Measurements from ENCODE around the gene VEGFC. TPM values are rescaled to one million over a fixed set of nuclear protein-coding genes. Genes with fewer than 3 reads are reported as not detected.

VEGFC gene
- total and polyA plus RNA-seq, 10 of the 15 experiments (the other 5 are each of a cell fraction or from before 2014, with no cell fraction given) = 0.03 to 0.04 TPM; not detected in 8

GRCh38 chr4:176818531-176818930 is 25.8 kb upstream of the VEGFC start (continued):
- TF ChIP-seq NFYA (IDR thresholded peaks at IDR 0.05; ENCODE audit: borderline replicate concordance, low read depth, low read length) (no peak), MEF2A (IDR thresholded peaks at IDR 0.05; ENCODE audit: insufficient read depth, low read depth, low read length) (no peak), SUZ12 (IDR thresholded peaks at IDR 0.05; ENCODE audit: unreplicated experiment) (no peak), ASH2L (IDR thresholded peaks at IDR 0.05; ENCODE audit: borderline replicate concordance, low read depth) (no peak), NR2F1 (conservative IDR thresholded peaks at IDR 0.05) (no peak), JUND (IDR thresholded peaks at IDR 0.05; ENCODE audit: low read depth, low read length) (no peak), HDAC2 (IDR thresholded peaks at IDR 0.05) (no peak), CREM (IDR thresholded peaks at IDR 0.05; ENCODE audit: low read depth) (no peak), IRF3 (IDR thresholded peaks at IDR 0.05) (no peak), IKZF1 (conservative IDR thresholded peaks at IDR 0.05) (no peak), MEF2B (IDR thresholded peaks at IDR 0.05; ENCODE audit: partially characterized antibody, poor library complexity, severe bottlenecking) (no peak), STAT1 (conservative IDR thresholded peaks at IDR 0.05) (no peak)

GRCh38 chr4:176817204-176817603 is 24.5 kb upstream of the VEGFC start:
- no peaks in the 10 kb centered on the region for H3K27me3 ChIP-seq (replicated peaks in 1 of 2; ENCODE audit: control insufficient read depth in 2 of 2, insufficient read depth in 2 of 2, low read length in 1 of 2)
- no TSS peak for BruUV-seq (replicated peaks)
- no peaks in the 10 kb centered on the region for H4K20me1 ChIP-seq (ENCODE audit: control insufficient read depth, insufficient read depth)
- DNase-seq (ENCODE audit: low read depth, low spot score) = no peak
- H3K79me2 ChIP-seq (ENCODE audit: control insufficient read depth, insufficient read depth, low read length) = no peaks in the 10 kb centered on the region
- FAIRE-seq = peak; percentile 76
- no peak overlapping the region for H3K27ac ChIP-seq (ENCODE audit: control insufficient read depth, insufficient read depth)
- SMC1A ChIA-PET (ENCODE audit: uncharacterized antibody, unreplicated experiment) = interaction anchor here (0.8 kb wide), 1 partner anchor 287 kb away, joined by 3 read pairs; no protein-coding TSS in a partner anchor
- no peak overlapping the region; the same call in 1 of the 2 replicates for H2AFZ ChIP-seq (ENCODE audit: control insufficient read depth, low read depth, low read length)
- no peaks in the 10 kb centered on the region for H3K36me3 ChIP-seq (ENCODE audit: control insufficient read depth in 2 of 2, insufficient read depth in 2 of 2, low read length in 1 of 2)
- H3K9ac ChIP-seq (ENCODE audit: control insufficient read depth, insufficient read depth, low read length) = no peak overlapping the region
- no peak overlapping the region for H3K4me3 ChIP-seq
- CTCF ChIA-PET = interaction anchor here (1.0 kb wide), 1 partner anchor 227 kb away, joined by 3 read pairs; no protein-coding TSS in a partner anchor
- POLR2A ChIA-PET = no interaction called here
- RAD21 ChIA-PET (ENCODE audit: unreplicated experiment) = no interaction called here
- no peaks in the 10 kb centered on the region for H3K9me3 ChIP-seq (replicated peaks; ENCODE audit: control insufficient read depth, insufficient read depth, low read length)
- in situ Hi-C loops (cut with MboI) = no loop called here
- WGBS (ENCODE audit: insufficient coverage, insufficient replicate concordance, low lambda C conversion rate, missing lambda C conversion rate) = 11% methylated on average over 2 of the region's 2 CpGs
- TF ChIP-seq ZZZ3 (IDR thresholded peaks at IDR 0.05; ENCODE audit: control insufficient read depth, insufficient read length, low read depth) = no peak
- TF ChIP-seq NRF1 (conservative IDR thresholded peaks at IDR 0.05; ENCODE audit: low read depth, low read length) = no peak
- TF ChIP-seq FOS (IDR thresholded peaks at IDR 0.05; ENCODE audit: borderline replicate concordance, extremely low read depth, insufficient read length) = no peak
- TF ChIP-seq WRNIP1 (IDR thresholded peaks at IDR 0.05; ENCODE audit: borderline replicate concordance, low read depth, low read length) = no peak
- TF ChIP-seq YY1 (IDR thresholded peaks at IDR 0.05; ENCODE audit: low read depth, low read length) = no peak
- peak; percentile 89 for ATAC-seq
- intact Hi-C loops (cut with micrococcal nuclease; ENCODE audit: unreplicated experiment) = no loop called here
- no peak overlapping the region for H3K4me2 ChIP-seq (ENCODE audit: control insufficient read depth, insufficient read depth)
- H3K4me1 ChIP-seq (ENCODE audit: control insufficient read depth, insufficient read depth, low read length) = no peaks in the 10 kb centered on the region
